H1 (cell line): ENCODE data around the gene CTNNA3. TPM values are rescaled to one million over a fixed set of nuclear protein-coding genes. Genes with fewer than 3 reads are reported as not detected.

Experiments
- CTCF ChIA-PET: fragments of 300-600 bp; sonication (Branson Sonifier 250); formaldehyde crosslinking; loops from one replicate; lab custom pipeline; 2021; ENCODE audit not compliant: partially characterized antibody; lab: Charles Lee
- POLR2A ChIA-PET: fragments of 300-600 bp; sonication (Branson Sonifier 250); formaldehyde crosslinking; loops from one replicate; lab custom pipeline; 2021; ENCODE audit warnings: inconsistent platforms; ENCODE audit not compliant: partially characterized antibody; lab: Charles Lee
- DNase-seq, 2 experiments: peaks; one replicate each; pipeline versions ENCODE4 v3.0.0 to v3.0.0-alpha.2; 2010 to 2022; ENCODE audit warnings: low spot score in 2 of 2, low read depth in 1 of 2, mixed read lengths in 1 of 2
- FAIRE-seq: peaks from 2 replicates; lab custom pipeline; 2011; peaks lifted over from hg19 to GRCh38; lab: Jason Lieb, UNC
- H2AFZ ChIP-seq: 2 replicates; pipeline ENCODE4 v1.8.1; 2012; ENCODE audit warnings: low read length, inconsistent platforms
- H2AK5ac ChIP-seq: 2 replicates; pipeline ENCODE4 v1.6.1; 2013; ENCODE audit warnings: low read depth, low read length
- H2BK120ac ChIP-seq: replicated peaks from 2 replicates; pipeline ENCODE3; 2013; ENCODE audit warnings: low read depth, low read length, inconsistent platforms
- H2BK12ac ChIP-seq: 2 replicates; pipeline ENCODE4 v1.6.1; 2013; ENCODE audit warnings: low read depth, low read length
- H2BK15ac ChIP-seq: 2 replicates; pipeline ENCODE4 v1.6.1; 2013; ENCODE audit warnings: low read length
- H2BK20ac ChIP-seq: 2 replicates; pipeline ENCODE4 v1.6.1; 2013; ENCODE audit warnings: low read length
- H2BK5ac ChIP-seq: 2 replicates; pipeline ENCODE4 v1.6.1; 2013; ENCODE audit warnings: low read depth, low read length
- H3K14ac ChIP-seq: 2 replicates; pipeline ENCODE4 v1.6.1; 2013; ENCODE audit warnings: inconsistent platforms; ENCODE audit not compliant: insufficient read length
- H3K18ac ChIP-seq: 2 replicates; pipeline ENCODE4 v1.6.1; 2013; ENCODE audit warnings: low read length; ENCODE audit errors: extremely low read depth
- H3K23ac ChIP-seq: 2 replicates; pipeline ENCODE4 v1.6.1; 2013; ENCODE audit warnings: inconsistent platforms; ENCODE audit not compliant: insufficient read length
- H3K23me2 ChIP-seq: 2 replicates; pipeline ENCODE4 v1.6.1; 2013; ENCODE audit warnings: low read depth, low read length
- H3K27ac ChIP-seq: 2 replicates; pipeline ENCODE4 v1.6.1; 2011; ENCODE audit warnings: low read depth, low read length, inconsistent platforms
- H3K27me3 ChIP-seq, 4 experiments: replicated peaks in 1 of 4; 1 replicate in 1 of 4; 2 replicates in 3 of 4; pipeline versions ENCODE4 v1.6.1 to v1.8.1; 2011 to 2013; ENCODE audit warnings: low read length in 3 of 4, mild to moderate bottlenecking in 3 of 4, inconsistent platforms in 2 of 4, mixed read lengths in 2 of 4, moderate library complexity in 1 of 4; ENCODE audit not compliant: control insufficient read depth in 3 of 4, insufficient read depth in 3 of 4; ENCODE audit errors: extremely low read depth in 1 of 4
- H3K36me3 ChIP-seq, 4 experiments: 2 replicates each; pipeline versions ENCODE4 v1.6.1 to v1.8.1; 2011 to 2013; ENCODE audit warnings: mild to moderate bottlenecking in 4 of 4, low read length in 3 of 4, moderate library complexity in 2 of 4, control low read depth in 1 of 4, inconsistent platforms in 1 of 4; ENCODE audit not compliant: insufficient read depth in 4 of 4, control insufficient read depth in 2 of 4
- H3K4ac ChIP-seq: replicated peaks from 2 replicates; pipeline ENCODE3; 2013; ENCODE audit warnings: low read length, low read depth, mixed read lengths, inconsistent platforms; ENCODE audit not compliant: insufficient read length
- H3K4me1 ChIP-seq, 4 experiments: replicated peaks in 1 of 4; 1 replicate in 1 of 4; 2 replicates in 3 of 4; pipeline versions ENCODE4 v1.6.1 to v1.8.1; 2011 to 2013; ENCODE audit warnings: low read length in 3 of 4, inconsistent platforms in 2 of 4, mixed read lengths in 1 of 4; ENCODE audit not compliant: insufficient read depth in 4 of 4, control insufficient read depth in 3 of 4
- H3K4me2 ChIP-seq, 2 experiments: 2 replicates each; pipeline versions ENCODE4 v1.6.1 to v1.8.1; 2011 to 2013; ENCODE audit warnings: low read depth in 2 of 2, low read length in 2 of 2, control low read depth in 1 of 2, inconsistent platforms in 1 of 2, mild to moderate bottlenecking in 1 of 2; ENCODE audit not compliant: insufficient read depth in 1 of 2
- H3K4me3 ChIP-seq, 4 experiments: fragments of 200-600, 300-600 bp in 1 of 4; sonication (generic), shearing (Covaris generic), sonication (Bioruptor Twin) in 1 of 4; 2 replicates each; pipeline versions ENCODE4 v1.5.1 to v1.8.1; 2011 to 2016; ENCODE audit warnings: low read length in 4 of 4, low read depth in 3 of 4, control low read depth in 2 of 4, inconsistent platforms in 2 of 4, mild to moderate bottlenecking in 2 of 4, mixed read lengths in 1 of 4, moderate library complexity in 1 of 4; ENCODE audit not compliant: insufficient read depth in 2 of 4; ENCODE audit errors: extremely low read depth in 1 of 4
- H3K56ac ChIP-seq: replicated peaks from 2 replicates; pipeline ENCODE3; 2013; ENCODE audit warnings: low read depth, mild to moderate bottlenecking, mixed read lengths, low read length, inconsistent platforms; ENCODE audit not compliant: insufficient read length
- H3K79me1 ChIP-seq: 2 replicates; pipeline ENCODE4 v1.6.1; 2013; ENCODE audit warnings: low read depth, low read length, control low read depth
- H3K79me2 ChIP-seq, 2 experiments: 2 replicates each; pipeline versions ENCODE4 v1.6.1 to v1.8.1; 2012 to 2013; ENCODE audit warnings: low read length in 2 of 2, mild to moderate bottlenecking in 2 of 2, inconsistent platforms in 1 of 2; ENCODE audit not compliant: insufficient read depth in 2 of 2, control insufficient read depth in 1 of 2
- H3K9ac ChIP-seq, 4 experiments: replicated peaks in 1 of 4; 1 replicate in 1 of 4; 2 replicates in 3 of 4; pipeline versions ENCODE4 v1.6.1 to v1.8.1; 2011 to 2013; ENCODE audit warnings: low read depth in 3 of 4, low read length in 3 of 4, control low read depth in 2 of 4, mild to moderate bottlenecking in 2 of 4, moderate library complexity in 2 of 4, inconsistent platforms in 1 of 4; ENCODE audit errors: extremely low read depth in 1 of 4
- H3K9me3 ChIP-seq, 2 experiments: 2 replicates each; pipeline versions ENCODE4 v1.6.1 to v1.8.1; 2012 to 2013; ENCODE audit warnings: mild to moderate bottlenecking in 2 of 2, moderate library complexity in 2 of 2, control low read depth in 1 of 2, inconsistent platforms in 1 of 2, low read depth in 1 of 2, low read length in 1 of 2, mixed read lengths in 1 of 2; ENCODE audit not compliant: insufficient read depth in 2 of 2
- H4K20me1 ChIP-seq, 2 experiments: replicated peaks in 1 of 2; 2 replicates each; pipeline versions ENCODE3 to v1.8.1; 2011 to 2013; ENCODE audit warnings: inconsistent platforms in 2 of 2, low read length in 2 of 2, mild to moderate bottlenecking in 1 of 2; ENCODE audit not compliant: insufficient read depth in 2 of 2, control insufficient read depth in 1 of 2
- H4K5ac ChIP-seq: 2 replicates; pipeline ENCODE4 v1.6.1; 2013; ENCODE audit warnings: low read length, low read depth, mixed read lengths, inconsistent platforms; ENCODE audit not compliant: insufficient read length
- H4K8ac ChIP-seq: 2 replicates; pipeline ENCODE4 v1.8.0; 2013; ENCODE audit warnings: mild to moderate bottlenecking, moderate library complexity, low read length, inconsistent platforms; ENCODE audit not compliant: insufficient read depth; ENCODE audit errors: extremely low read depth
- H4K91ac ChIP-seq: replicated peaks from 2 replicates; pipeline ENCODE3; 2013; ENCODE audit warnings: low read length, mixed read lengths, inconsistent platforms; ENCODE audit not compliant: insufficient read length
- CEBPB ChIP-seq: IDR thresholded peaks from 2 replicates; pipeline ENCODE4 v1.6.1; 2012; ENCODE audit warnings: low read depth, low read length
- KDM4A ChIP-seq: IDR thresholded peaks from one replicate; pipeline ENCODE4 v1.7.1; 2012; ENCODE audit warnings: low read depth, mild to moderate bottlenecking, moderate library complexity, low read length, inconsistent platforms; ENCODE audit not compliant: severe bottlenecking
- WGBS, 2 experiments: shearing (Covaris generic) in 1 of 2; methylation state at CpG; one replicate each; pipeline versions ENCODE4 v1.1.6 to v1.1.7; 2013 to 2015; ENCODE audit warnings: low lambda C conversion rate in 2 of 2, mixed read lengths in 2 of 2, inconsistent platforms in 1 of 2, low coverage in 1 of 2, missing lambda C conversion rate in 1 of 2; ENCODE audit not compliant: insufficient replicate concordance in 2 of 2, insufficient coverage in 1 of 2, insufficient read length in 1 of 2; ENCODE audit errors: extremely low coverage in 1 of 2, missing lambda C conversion rate in 1 of 2; 5-methylcytosine and 5-hydroxymethylcytosine counted together
- polyA plus RNA-seq, 7 experiments: library from polyadenylated mRNA; depleted of rRNA in 3 of 7; stranded (reverse) in 5 of 7; unstranded in 2 of 7; fragments of >200 nt in 5 of 7; fragments of 200-250 nt in 2 of 7; gene quantifications; 1 replicate in 5 of 7; 2 replicates in 1 of 7; 4 replicates in 1 of 7; pipeline versions ENCODE4 v1.2.1 to v1.2.3, GENCODE V29; 2011 to 2013; ENCODE audit warnings: missing spikeins in 2 of 7, mixed read lengths in 2 of 7
- total RNA-seq: library from RNA; stranded (reverse); fragmentation: NEBNext Ultra II Directional; extraction: Animal tissue kit (Norgen Biotek cat#: 25700); gene quantifications from 2 replicates; pipeline ENCODE4 v1.2.1, GENCODE V29; 2021

The CTNNA3 gene
- total and polyA plus RNA-seq, 2 of the 8 experiments (the other 6 are each of a cell fraction or from before 2014, with no cell fraction given) = 1.3 to 1.5 TPM

GRCh38 chr10:66291133-66291532, 1404.9 kb downstream of the CTNNA3 start:
- Histone ChIP-seq H3K4me3 (no peak overlapping the region), H3K9ac (no peak overlapping the region), H2AK5ac (no peak overlapping the region), H3K4ac (no peak overlapping the region), H3K23me2 (no peaks in the 10 kb centered on the region)
- FAIRE-seq = no peak
- TF ChIP-seq CEBPB = no peak
- TF ChIP-seq KDM4A = no peak
- TF ChIP-seq, all 59 proteins: peak for 0
- Histone ChIP-seq H4K8ac (no peak overlapping the region), H3K9me3 (no peaks in the 10 kb centered on the region), H4K91ac (no peak overlapping the region), H2BK15ac (no peak overlapping the region), H3K4me1 (no peaks in the 10 kb centered on the region), H3K79me1 (no peaks in the 10 kb centered on the region), H3K18ac (no peak overlapping the region), H3K14ac (no peak overlapping the region), H3K27ac (no peak overlapping the region), H3K4me2 (no peak overlapping the region), H3K27me3 (no peaks in the 10 kb centered on the region), H3K23ac (no peak overlapping the region), H2BK120ac (no peak overlapping the region), H3K56ac (no peak overlapping the region), H2AFZ (no peak overlapping the region), H4K20me1 (no peaks in the 10 kb centered on the region), H2BK12ac (no peak overlapping the region), H3K79me2 (no peaks in the 10 kb centered on the region), H4K5ac (no peak overlapping the region), H3K36me3 (no peaks in the 10 kb centered on the region), H2BK5ac (no peak overlapping the region), H2BK20ac (no peak overlapping the region)
- no peak for DNase-seq
- POLR2A ChIA-PET = no interaction called here
- CTCF ChIA-PET = no interaction called here
- 92% methylated on average over 2 of the region's 2 CpGs; no CpG with 5 or more reads in 1 of the 2 experiments for WGBS, 2 experiments
